ENCODE results near the gene MICOS13. TPM values are rescaled to one million over a fixed set of nuclear protein-coding genes. Genes with fewer than 3 reads are reported as not detected.

Gene MICOS13
- total RNA-seq, 1 donor = 21.2 TPM

GRCh38 chr19:5694956-5695648, 14.8 kb upstream of the MICOS13 start:
- no peak overlapping the region for H3K4me3 ChIP-seq (ENCODE audit: low read depth, low read length)
- TF ChIP-seq, protein P1, sequence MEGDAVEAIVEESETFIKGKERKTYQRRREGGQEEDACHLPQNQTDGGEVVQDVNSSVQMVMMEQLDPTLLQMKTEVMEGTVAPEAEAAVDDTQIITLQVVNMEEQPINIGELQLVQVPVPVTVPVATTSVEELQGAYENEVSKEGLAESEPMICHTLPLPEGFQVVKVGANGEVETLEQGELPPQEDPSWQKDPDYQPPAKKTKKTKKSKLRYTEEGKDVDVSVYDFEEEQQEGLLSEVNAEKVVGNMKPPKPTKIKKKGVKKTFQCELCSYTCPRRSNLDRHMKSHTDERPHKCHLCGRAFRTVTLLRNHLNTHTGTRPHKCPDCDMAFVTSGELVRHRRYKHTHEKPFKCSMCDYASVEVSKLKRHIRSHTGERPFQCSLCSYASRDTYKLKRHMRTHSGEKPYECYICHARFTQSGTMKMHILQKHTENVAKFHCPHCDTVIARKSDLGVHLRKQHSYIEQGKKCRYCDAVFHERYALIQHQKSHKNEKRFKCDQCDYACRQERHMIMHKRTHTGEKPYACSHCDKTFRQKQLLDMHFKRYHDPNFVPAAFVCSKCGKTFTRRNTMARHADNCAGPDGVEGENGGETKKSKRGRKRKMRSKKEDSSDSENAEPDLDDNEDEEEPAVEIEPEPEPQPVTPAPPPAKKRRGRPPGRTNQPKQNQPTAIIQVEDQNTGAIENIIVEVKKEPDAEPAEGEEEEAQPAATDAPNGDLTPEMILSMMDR (IDR thresholded peaks at IDR 0.05; ENCODE audit: insufficient read depth, low read depth, low read length) = no peak
- DNase-seq (ENCODE audit: low read depth) = no peak

DNA sequence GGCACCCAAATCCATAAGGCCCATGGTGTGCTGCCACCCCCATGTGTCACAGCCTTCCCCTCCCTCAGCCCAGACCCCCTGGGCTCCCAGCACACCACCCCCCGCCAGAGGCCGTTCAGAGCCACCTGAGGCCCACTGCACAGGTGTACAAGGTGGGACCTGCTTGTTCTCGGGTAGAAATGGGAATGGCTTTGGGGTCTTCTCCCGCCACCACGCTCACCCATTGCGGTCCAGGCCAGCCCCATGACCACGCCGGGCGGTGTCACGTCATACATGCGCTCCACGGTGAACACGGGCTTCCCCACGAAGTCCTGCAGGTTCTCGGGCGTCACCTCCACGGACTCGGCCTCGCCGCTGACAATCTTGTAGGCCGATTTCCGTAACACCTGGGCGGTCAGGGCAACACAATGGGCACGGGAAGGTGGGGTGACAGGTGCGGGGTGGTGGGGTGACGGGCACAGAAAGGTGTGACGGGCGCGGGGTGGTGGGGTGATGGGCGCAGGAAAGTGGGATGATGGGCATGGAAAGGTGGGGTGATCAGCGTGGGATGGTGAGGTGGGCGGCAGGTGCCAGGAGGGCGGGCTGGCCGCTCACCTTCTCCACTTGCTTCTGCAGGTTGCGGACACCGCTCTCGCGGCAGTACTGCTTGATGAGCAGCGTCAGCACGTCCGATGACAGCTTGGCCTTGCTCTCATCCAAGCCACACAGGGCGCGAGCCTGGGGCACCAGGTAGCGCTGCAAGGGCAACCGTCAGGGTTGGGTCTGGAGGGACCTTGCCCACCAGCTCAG, 14.0 kb upstream of the MICOS13 start:
- no peak overlapping the region for H3K4me3 ChIP-seq (ENCODE audit: low read depth, low read length)
- no peak for DNase-seq (ENCODE audit: low read depth)
- TF ChIP-seq, protein P1 (IDR thresholded peaks at IDR 0.05; ENCODE audit: insufficient read depth, low read depth, low read length) = no peak

DNA sequence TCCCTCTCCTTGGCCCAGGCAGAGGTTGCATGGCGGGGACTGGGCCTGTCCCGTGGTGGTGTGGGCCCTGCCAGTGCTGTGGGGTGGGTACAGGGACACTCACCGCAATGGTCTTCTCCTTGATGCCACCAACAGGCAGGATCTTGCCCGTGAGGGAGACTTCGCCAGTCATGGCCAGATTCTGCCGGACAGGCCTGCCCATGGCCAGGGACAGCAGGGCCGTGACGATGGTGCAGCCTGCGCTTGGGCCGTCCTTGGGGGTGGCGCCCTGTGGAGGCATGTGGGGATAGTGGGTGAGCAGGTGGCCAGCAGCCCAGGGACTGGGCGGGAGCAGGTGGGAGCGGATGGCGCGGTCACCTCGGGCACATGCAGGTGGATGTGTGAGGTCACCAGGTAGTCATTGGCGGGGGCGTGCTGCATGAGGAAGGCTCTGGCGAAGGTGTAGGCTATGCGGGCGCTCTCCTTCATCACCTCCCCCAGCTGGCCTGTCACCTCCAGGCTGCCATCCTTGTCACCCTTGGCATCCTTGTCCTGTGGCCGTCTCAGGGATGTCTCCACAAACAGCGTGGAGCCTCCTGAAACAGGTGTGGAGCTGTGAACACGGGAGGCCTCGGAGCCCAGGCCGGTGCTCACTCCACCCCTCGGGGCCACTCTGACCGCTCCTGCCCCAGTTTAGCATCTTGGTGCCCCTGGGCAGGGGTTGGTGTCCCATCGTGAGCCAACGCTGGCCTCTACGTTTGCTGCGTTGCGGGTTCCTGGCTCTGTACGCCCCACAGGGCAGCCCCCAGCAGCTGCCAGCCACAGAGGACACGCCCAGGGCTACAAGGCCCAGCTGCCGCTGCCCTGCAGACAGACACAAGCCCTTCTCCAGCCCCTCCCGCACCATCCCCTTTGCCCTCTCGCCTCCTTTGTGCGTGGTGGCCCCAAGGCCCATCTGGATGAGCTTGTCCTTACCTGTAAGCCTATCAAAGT, 13.2 kb upstream of the MICOS13 start:
- no peak overlapping the region for H3K4me3 ChIP-seq (ENCODE audit: low read depth, low read length)
- TF ChIP-seq, protein P1 (IDR thresholded peaks at IDR 0.05; ENCODE audit: insufficient read depth, low read depth, low read length) = no peak
- no peak for DNase-seq (ENCODE audit: low read depth)

DNA sequence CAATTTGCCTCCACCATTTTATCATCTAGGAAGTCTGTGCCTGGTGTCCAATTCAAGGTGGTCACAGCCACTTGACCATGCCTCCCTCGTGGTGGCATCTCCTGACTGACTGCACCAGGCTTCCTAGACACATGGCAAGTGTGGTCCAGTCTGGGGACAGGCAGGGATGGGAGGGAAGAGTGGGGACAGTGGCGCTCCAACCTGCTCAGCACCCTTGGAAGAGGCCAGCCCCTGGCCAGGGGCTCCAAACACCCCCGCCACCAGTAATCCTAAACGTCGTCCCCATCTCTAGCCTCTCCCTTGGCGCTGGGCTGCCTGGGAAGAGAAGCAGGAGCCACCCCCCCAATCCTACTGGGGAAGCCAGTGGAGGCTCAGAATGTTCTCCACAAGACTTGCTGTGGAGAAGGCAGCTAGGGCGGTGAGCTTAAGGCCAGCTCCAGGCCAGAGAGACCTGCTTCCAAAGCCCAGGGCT, 12.4 kb upstream of the MICOS13 start:
- TF ChIP-seq, protein P1 (IDR thresholded peaks at IDR 0.05; ENCODE audit: insufficient read depth, low read depth, low read length) = no peak
- no peak overlapping the region for H3K4me3 ChIP-seq (ENCODE audit: low read depth, low read length)
- DNase-seq (ENCODE audit: low read depth) = no peak

- peak; percentile 15 for DNase-seq (ENCODE audit: low read depth)
- TF ChIP-seq, protein P1 (IDR thresholded peaks at IDR 0.05; ENCODE audit: insufficient read depth, low read depth, low read length) = no peak
- H3K4me3 ChIP-seq (ENCODE audit: low read depth, low read length) = peak overlapping the region; percentile 93
Measured at GRCh38 chr19:5691822-5692722, 11.8 kb upstream of the MICOS13 start.

Data from fibroblast of villous mesenchyme (primary cell).